HG03565 (cell line): ENCODE data around the gene UBE2E2.

Experiments used
- ATAC-seq: cut with Tn5 transposase; IDR thresholded peaks from one replicate; pipeline ENCODE4 v1.9.1; 2021; ENCODE audit warnings: mild to moderate bottlenecking, moderate library complexity; ENCODE audit not compliant: unreplicated experiment

The UBE2E2 gene

GRCh38 chr3:23376516-23377248, 173.6 kb downstream of the UBE2E2 start:
- no peak for ATAC-seq

- ATAC-seq: peak; percentile 40
Measured at GRCh38 chr3:23377928-23378672, 175.0 kb downstream of the UBE2E2 start.

- no peak for ATAC-seq
Measured at GRCh38 chr3:23383875-23384274, 180.7 kb downstream of the UBE2E2 start.

- no peak for ATAC-seq
Measured at GRCh38 chr3:23385327-23385726, 182.2 kb downstream of the UBE2E2 start.

GRCh38 chr3:23387286-23387918, 184.3 kb downstream of the UBE2E2 start:
- ATAC-seq: no peak

- no peak for ATAC-seq
Measured at GRCh38 chr3:23389089-23389488, 186.0 kb downstream of the UBE2E2 start.

GRCh38 chr3:23389686-23390085, 186.6 kb downstream of the UBE2E2 start:
- no peak for ATAC-seq

GRCh38 chr3:23390446-23390845, 187.3 kb downstream of the UBE2E2 start:
- no peak for ATAC-seq

- ATAC-seq: no peak
Measured at GRCh38 chr3:23390989-23391553, 187.9 kb downstream of the UBE2E2 start.

GRCh38 chr3:23395115-23395514, 192.0 kb downstream of the UBE2E2 start:
- no peak for ATAC-seq

- no peak for ATAC-seq
Measured at GRCh38 chr3:23396746-23397145, 193.6 kb downstream of the UBE2E2 start.

GRCh38 chr3:23399221-23399620, 196.1 kb downstream of the UBE2E2 start:
- ATAC-seq: no peak

GRCh38 chr3:23402728-23403492, 199.8 kb downstream of the UBE2E2 start:
- ATAC-seq: no peak

GRCh38 chr3:23404246-23404645, 201.1 kb downstream of the UBE2E2 start:
- ATAC-seq: no peak

GRCh38 chr3:23405081-23405480, 202.0 kb downstream of the UBE2E2 start:
- peak; percentile 45 for ATAC-seq

- no peak for ATAC-seq
Measured at GRCh38 chr3:23406601-23407000, 203.5 kb downstream of the UBE2E2 start.

- no peak for ATAC-seq
Measured at GRCh38 chr3:23418026-23418425, 214.9 kb downstream of the UBE2E2 start.

- ATAC-seq: peak; percentile 25
Measured at GRCh38 chr3:23421811-23422516, 218.8 kb downstream of the UBE2E2 start.

- ATAC-seq: peak; percentile 81
Measured at GRCh38 chr3:23422517-23422851, 219.4 kb downstream of the UBE2E2 start.

- no peak for ATAC-seq
Measured at GRCh38 chr3:23425410-23425809, 222.3 kb downstream of the UBE2E2 start.
